Activated T-cell treated with anti-CD3 and anti-CD28 coated beads for 48 hours (primary cell): Measurements from ENCODE around the gene ANO6.
"Not testable (repeated sequence)": the region's sequence is repeated elsewhere in the genome, so short reads cannot be mapped to it uniquely, and the experiment has no call there.

Experiments
- DNase-seq: peaks from one replicate; pipeline ENCODE4 v3.0.0-alpha.2; 2020; ENCODE audit warnings: low read depth

Gene ANO6

DNA sequence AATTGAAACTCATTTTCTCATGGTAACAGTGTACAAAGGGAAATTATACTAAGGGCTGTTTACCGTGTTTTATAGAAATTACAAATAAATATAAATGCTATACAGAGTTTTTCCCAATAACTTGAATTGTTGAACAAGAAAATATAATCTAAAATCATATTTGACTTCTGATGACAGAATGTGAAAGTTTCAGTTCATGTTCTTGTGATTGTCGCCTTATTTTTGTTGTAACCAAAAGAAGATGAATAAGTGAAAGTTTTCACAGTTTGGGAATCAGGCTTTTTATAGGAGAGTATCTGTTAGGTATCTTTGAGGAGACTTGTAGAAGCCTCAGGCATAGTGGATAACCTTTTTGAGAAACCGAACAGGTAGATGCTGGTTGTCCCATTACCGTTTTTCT lies 28.1 kb downstream of the ANO6 start:
- DNase-seq, result no peak

DNA sequence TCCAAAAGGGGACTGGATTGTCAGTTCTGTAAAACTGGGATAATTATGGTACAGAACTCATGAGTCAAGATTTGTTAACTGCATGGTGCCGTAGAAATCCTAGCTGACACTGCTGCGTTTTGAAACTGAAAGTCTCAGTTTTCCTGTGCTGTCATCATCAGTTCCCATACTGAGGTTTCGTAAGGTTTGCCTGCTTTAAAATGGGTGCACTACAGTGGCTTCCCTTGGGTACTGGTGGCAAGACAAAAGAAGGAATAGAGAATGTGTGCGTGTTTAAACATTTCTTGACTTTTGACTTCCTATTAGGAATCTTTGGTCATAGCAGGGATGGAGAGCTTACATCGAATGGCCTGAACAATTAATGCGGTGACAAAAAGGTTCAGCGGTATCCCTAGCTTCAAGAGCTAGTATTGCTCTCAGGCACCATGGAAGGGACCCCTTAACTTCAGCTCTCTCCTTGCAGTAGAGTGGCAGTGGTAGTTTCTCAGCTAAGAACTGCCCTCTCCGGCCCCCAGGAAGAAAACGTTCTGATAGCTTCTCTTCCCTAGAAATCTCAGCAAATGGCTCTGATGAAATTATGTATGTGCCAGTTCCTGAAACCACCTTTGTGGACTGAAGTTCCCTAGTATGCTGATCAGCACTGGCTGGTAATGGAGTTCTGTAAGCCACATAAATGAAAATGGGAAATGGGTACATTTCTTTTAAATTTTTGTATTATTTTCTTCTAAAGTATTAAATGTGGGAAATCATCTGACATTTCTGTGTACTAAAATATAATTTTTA lies 28.9 kb downstream of the ANO6 start:
- DNase-seq, result no peak

DNA sequence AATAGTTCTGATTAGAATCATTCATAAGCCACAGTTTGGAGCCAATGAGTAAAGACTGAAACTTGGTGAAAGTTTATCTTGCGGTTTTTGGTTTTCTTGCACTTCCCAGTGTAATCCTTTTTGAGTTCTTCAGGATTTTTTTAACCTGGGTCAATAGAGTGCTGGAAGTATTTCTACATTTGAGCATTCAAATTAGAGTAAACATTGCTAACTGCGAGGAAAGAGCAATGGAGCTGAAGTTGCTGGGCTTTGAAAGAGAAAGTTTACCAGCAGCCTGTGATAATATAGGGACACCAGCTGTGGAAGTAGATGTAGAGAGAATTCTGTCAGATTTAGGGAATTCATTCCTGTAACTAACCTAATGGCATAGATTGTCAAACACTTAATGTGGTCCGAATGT lies 30.3 kb downstream of the ANO6 start:
- no peak for DNase-seq

GRCh38 chr12:45247589-45247988 lies 31.7 kb downstream of the ANO6 start:
- DNase-seq, result no peak

- DNase-seq, result no peak
Measured at GRCh38 chr12:45248095-45248494, 32.2 kb downstream of the ANO6 start.

DNA sequence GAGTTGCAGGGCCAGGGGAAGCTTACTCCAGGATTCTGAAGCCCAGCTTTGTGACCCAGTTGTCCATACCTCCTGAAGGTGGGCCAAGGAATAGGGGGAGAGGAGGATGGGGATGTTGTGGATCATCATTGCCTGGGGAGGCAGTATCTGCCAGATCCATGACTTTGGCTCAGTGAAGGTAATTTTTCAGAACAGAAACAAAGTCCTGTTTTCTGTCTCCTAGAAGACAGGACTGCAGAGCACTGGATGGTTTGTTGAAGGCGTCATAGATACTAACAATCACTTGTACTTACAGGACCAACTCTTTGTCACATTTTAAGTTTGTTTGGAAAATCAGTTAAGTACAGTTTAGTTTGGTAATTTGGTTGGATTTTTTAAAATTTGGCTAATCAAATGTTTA lies 38.4 kb downstream of the ANO6 start:
- DNase-seq, result no peak

- no peak for DNase-seq
Measured at GRCh38 chr12:45256721-45257120, 40.8 kb downstream of the ANO6 start.

GRCh38 chr12:45257185-45257930 lies 41.5 kb downstream of the ANO6 start:
- no peak for DNase-seq

- DNase-seq, result no peak
Measured at GRCh38 chr12:45259675-45260074, 43.8 kb downstream of the ANO6 start.

GRCh38 chr12:45260104-45260815 lies 44.4 kb downstream of the ANO6 start:
- no peak for DNase-seq

- no peak for DNase-seq
Measured at GRCh38 chr12:45260854-45261253, 45.0 kb downstream of the ANO6 start.

DNA sequence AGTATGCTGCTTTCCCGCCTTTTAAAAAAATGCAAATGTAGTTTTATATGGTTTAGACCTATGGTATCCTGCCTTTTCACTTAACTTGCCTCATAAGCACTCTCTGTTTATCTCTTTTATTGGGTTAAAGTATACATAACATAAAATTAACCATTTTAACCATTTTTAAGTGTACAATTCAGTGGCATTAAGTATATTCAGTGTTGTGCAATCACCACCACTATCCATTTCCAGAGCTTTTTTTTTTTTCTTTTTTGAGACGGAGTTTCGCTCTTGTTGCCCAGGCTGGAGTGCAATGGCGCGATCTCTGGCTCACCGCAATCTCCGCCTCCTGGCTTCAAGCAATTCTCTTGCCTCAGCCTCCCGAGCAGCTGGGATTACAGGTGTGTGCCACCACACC lies 46.3 kb downstream of the ANO6 start:
- DNase-seq, result not testable (repeated sequence)

DNA sequence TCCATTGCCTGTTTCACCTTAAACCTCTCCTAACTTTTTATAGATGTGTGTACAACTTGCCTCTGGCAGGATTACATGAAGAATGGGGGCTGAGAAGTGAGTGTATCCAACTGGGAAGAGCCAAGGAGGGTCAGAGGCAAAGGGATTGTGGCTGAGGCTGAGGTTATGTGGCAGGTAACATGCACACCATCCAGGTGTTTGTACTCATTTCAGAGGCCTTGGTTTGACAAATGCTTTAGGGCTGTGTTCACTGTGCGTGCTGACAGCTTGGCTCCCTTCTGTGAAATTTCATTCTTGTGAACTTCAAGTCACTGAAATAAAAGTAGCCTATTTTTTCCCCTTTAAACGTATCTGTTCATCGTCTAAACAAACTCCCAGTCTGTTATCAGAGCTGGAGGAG lies 47.7 kb downstream of the ANO6 start:
- DNase-seq, result no peak

GRCh38 chr12:45268672-45269411 lies 52.9 kb downstream of the ANO6 start:
- no peak for DNase-seq

GRCh38 chr12:45269412-45269751 lies 53.5 kb downstream of the ANO6 start:
- DNase-seq, result no peak

DNA sequence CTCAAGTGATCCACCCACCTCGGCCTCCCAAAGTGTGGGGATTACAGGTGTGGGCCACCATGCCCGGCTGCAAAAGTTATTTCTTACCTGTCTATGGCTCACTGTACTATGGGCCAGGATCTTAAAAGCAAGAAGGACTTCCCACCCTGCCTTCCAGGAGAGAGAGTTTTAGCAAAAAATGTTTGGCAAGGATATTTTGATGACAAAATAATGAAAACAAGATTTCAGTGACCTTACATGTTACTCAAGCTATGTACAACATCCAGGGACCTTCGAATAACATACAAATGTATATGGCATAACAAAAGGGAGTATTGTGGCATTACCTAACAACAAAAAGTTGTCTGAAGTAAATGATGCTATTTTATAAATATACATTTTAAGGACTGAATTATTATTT lies 55.1 kb downstream of the ANO6 start:
- no peak for DNase-seq

GRCh38 chr12:45273717-45274271 lies 57.9 kb downstream of the ANO6 start:
- no peak for DNase-seq

DNA sequence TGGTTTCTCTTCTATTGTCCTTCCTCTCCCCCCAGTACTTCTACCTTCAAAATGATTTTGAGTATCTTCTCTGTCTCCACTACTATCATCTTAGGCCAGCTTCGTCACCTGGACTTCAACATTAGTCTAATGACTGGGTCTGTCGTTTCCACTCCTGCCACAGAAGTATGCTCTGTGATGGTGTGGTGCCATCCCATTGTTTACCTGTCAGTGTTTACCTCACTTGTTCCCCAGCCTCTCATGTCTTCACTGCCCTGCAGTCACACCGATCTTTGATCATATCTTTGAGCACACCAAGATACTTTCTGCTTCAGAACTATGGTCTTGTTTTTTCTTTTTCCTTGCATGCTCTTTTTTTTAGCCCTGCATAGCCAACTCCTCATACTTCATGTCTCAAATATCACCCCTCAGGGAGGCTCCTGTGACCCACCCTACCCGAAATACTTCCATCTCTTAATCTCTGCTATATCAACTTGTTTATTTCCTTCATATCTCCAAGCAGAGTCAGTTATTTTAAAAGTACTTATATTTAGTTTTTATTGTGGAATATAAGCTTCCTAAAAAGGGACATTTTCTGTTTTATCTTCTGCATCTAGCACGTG lies 60.4 kb downstream of the ANO6 start:
- DNase-seq, result no peak

- no peak for DNase-seq
Measured at GRCh38 chr12:45278447-45278846, 62.6 kb downstream of the ANO6 start.

- DNase-seq, result no peak
Measured at GRCh38 chr12:45279931-45280830, 64.3 kb downstream of the ANO6 start.

GRCh38 chr12:45281994-45282393 lies 66.1 kb downstream of the ANO6 start:
- DNase-seq, result no peak
